GM19395 (cell line): ENCODE measurements around the gene PKNOX2.

Source experiments
- ATAC-seq: cut with Tn5 transposase; IDR thresholded peaks from one replicate; pipeline ENCODE4 v1.9.1; 2021; ENCODE audit warnings: mild to moderate bottlenecking, moderate library complexity; ENCODE audit not compliant: unreplicated experiment

PKNOX2 gene

GRCh38 chr11:125154378-125155099 lies 10.0 kb upstream of the PKNOX2 start:
- ATAC-seq, result no peak

GRCh38 chr11:125155100-125155444 lies 9.5 kb upstream of the PKNOX2 start:
- no peak for ATAC-seq

- ATAC-seq, result no peak
Measured at GRCh38 chr11:125155767-125156166, 8.8 kb upstream of the PKNOX2 start.

- no peak for ATAC-seq
Measured at GRCh38 chr11:125156346-125157117, 8.0 kb upstream of the PKNOX2 start.

GRCh38 chr11:125157118-125157733 lies 7.3 kb upstream of the PKNOX2 start:
- ATAC-seq, result no peak

- no peak for ATAC-seq
Measured at GRCh38 chr11:125157953-125158680, 6.4 kb upstream of the PKNOX2 start.

- no peak for ATAC-seq
Measured at GRCh38 chr11:125162743-125163142, 1.8 kb upstream of the PKNOX2 start.

GRCh38 chr11:125163431-125164063 lies 1.0 kb upstream of the PKNOX2 start:
- ATAC-seq, result no peak

- no peak for ATAC-seq
Measured at GRCh38 chr11:125164091-125164421, 495 bp upstream of the PKNOX2 start.

GRCh38 chr11:125165111-125165842 lies 726 bp downstream of the PKNOX2 start:
- no peak for ATAC-seq

GRCh38 chr11:125165843-125166763 lies 1.6 kb downstream of the PKNOX2 start:
- ATAC-seq, result no peak

GRCh38 chr11:125166764-125167291 lies 2.3 kb downstream of the PKNOX2 start:
- ATAC-seq, result no peak

- no peak for ATAC-seq
Measured at GRCh38 chr11:125167292-125167953, 2.9 kb downstream of the PKNOX2 start.

- ATAC-seq, result no peak
Measured at GRCh38 chr11:125167954-125168835, 3.6 kb downstream of the PKNOX2 start.

- no peak for ATAC-seq
Measured at GRCh38 chr11:125168918-125169456, 4.4 kb downstream of the PKNOX2 start.

- ATAC-seq, result no peak
Measured at GRCh38 chr11:125170001-125170509, 5.5 kb downstream of the PKNOX2 start.

- ATAC-seq, result no peak
Measured at GRCh38 chr11:125170510-125171031, 6.0 kb downstream of the PKNOX2 start.
